PC-9 (cell line): ENCODE results near the gene GNG3.

ENCODE experiments used
- EZH2 ChIP-seq: fragments of 200-600 bp; sonication (generic); IDR thresholded peaks from 2 replicates; pipeline ENCODE4 v1.8.0; 2017; ENCODE audit warnings: antibody characterized with exemption, low read depth
- TF ChIP-seq, protein P1 (sequence below): fragments of 200-600 bp; sonication (generic); conservative IDR thresholded peaks from 2 replicates; pipeline ENCODE4 v1.6.1; 2017; ENCODE audit warnings: mixed run types, antibody characterized with exemption, mild to moderate bottlenecking, moderate library complexity

DNA sequence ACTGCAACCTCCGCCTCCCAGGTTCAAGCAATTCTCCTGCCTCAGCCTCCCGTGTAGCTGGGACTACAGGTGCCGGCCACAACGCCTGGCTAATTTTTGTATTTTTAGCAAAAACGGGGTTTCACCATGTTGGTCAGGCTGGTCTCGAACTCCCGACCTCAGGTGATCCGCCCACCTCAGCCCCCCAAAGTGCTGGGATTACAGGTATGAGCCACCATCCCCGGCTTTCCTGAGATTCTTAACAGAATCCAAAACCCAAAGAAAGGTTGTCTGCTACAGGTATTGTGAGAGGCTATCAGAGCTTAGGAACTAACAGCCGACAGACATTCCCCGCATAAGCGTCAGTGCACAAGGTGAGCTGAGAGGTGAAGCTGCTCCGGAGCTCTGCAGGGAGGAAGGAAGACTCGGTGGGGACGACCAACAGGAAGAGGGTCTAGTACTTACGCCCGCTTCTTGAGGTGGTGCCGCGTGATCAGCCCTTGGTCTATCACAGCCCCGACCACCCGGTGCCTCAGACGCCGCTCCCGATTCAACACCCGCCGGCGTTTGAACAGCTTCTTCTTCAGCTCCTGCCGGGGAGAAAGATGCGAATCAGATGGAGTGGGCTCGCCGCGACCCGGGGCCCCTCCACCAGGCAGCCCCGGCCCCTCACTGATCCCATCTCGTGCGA is 42.9 kb upstream of the GNG3 start:
- TF ChIP-seq, protein P1, sequence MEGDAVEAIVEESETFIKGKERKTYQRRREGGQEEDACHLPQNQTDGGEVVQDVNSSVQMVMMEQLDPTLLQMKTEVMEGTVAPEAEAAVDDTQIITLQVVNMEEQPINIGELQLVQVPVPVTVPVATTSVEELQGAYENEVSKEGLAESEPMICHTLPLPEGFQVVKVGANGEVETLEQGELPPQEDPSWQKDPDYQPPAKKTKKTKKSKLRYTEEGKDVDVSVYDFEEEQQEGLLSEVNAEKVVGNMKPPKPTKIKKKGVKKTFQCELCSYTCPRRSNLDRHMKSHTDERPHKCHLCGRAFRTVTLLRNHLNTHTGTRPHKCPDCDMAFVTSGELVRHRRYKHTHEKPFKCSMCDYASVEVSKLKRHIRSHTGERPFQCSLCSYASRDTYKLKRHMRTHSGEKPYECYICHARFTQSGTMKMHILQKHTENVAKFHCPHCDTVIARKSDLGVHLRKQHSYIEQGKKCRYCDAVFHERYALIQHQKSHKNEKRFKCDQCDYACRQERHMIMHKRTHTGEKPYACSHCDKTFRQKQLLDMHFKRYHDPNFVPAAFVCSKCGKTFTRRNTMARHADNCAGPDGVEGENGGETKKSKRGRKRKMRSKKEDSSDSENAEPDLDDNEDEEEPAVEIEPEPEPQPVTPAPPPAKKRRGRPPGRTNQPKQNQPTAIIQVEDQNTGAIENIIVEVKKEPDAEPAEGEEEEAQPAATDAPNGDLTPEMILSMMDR, result no peak
- no peak for TF ChIP-seq EZH2
